HuH-7.5 (cell line): ENCODE measurements around the gene SPP1.
"Not testable (repeated sequence)": the region's sequence is repeated elsewhere in the genome, so short reads cannot be mapped to it uniquely, and the experiment has no call there.

ENCODE experiments used
- DNase-seq: peaks from one replicate; pipeline ENCODE4 v3.0.0; 2011; ENCODE audit warnings: low spot score

The SPP1 gene

GRCh38 chr4:87975466-87975865 is at the start of gene SPP1:
TSS of gene SPP1 (plus strand) at chr4:87975714. CDS start at chr4:87976896, 1,182 bp downstream.
- peak; percentile 6 for DNase-seq

DNA sequence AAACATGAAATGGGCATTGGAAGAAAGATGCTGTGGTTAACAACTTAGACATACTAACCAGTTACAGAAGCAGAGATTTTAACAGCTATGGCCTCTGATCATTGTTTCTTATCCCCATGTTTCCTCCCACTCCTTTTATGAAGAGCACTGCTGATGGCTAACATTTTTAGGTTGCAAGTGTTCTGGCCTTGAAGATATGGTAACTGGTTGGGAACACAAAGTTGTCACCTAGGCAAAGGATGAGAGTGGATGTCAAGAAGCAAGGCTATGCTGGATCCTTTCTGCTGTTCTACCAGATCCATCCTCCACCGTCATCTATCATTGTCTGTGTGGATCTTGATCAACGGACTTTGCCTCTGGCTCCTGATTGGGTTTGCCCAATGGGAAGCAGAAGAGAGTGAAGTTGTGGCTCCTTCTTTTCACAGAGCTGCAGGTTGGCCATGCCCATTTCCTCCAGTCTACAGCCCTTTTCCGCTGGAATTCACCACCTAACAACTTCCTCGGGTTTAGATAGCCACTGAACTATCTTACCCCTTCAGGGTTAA is 48.9 kb upstream of the SPP1 start:
- DNase-seq, result no peak

GRCh38 chr4:87930629-87931028 is 44.9 kb upstream of the SPP1 start:
- no peak for DNase-seq

GRCh38 chr4:87931932-87932331 is 43.6 kb upstream of the SPP1 start:
- DNase-seq, result no peak

DNA sequence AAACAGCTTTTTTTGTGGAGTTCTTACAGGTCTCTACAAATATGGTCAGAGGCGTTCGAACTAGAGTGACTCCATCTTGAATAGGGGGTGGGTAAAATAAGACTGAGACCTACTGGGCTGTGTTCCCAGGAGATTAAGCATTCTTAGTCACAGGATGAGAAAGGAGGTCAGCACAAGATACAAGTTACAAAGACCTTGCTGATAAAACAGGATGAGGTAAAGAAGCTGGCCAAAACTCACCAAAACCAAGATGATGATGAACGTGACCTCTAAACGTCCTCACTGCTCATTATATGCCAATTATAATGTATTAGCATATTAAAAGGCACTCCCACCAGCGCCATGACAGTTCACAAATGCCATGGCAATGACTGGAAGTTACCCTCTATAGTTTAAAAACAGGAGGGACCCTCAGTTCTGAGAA is 42.8 kb upstream of the SPP1 start:
- no peak for DNase-seq

GRCh38 chr4:87933337-87933736 is 42.2 kb upstream of the SPP1 start:
- no peak for DNase-seq

DNA sequence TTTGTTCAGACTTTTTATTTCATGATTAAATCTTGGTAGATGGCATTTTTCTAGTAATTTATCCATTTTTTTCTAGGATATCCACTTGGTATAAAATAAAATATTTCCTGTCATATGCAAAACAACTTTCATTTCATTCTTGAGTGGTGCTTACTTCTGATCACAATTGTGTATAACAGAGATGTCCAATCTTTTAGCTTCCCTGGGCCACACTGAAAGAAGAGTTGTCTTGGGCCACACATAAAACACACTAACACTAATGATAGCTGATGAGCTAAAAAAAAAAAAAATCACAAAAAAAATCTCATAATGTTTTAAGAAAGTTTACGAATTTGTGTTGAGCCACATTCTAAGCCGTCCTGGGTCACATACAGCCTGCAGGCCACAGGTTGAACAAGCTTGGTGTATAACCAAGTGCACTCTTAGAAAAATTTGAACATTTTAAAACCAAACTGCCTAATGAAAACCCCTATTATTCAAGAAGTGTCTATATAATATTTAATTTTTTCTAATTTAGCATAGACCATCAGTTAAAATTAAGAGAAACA is 41.3 kb upstream of the SPP1 start:
- DNase-seq, result no peak

- no peak for DNase-seq
These were observed 40.5 kb upstream of the SPP1 start for GRCh38 chr4:87934973-87935372.

- not testable (repeated sequence) for DNase-seq
These were observed 39.6 kb upstream of the SPP1 start for GRCh38 chr4:87935954-87936353.

GRCh38 chr4:87937523-87937922 is 38.0 kb upstream of the SPP1 start:
- no peak for DNase-seq

DNA sequence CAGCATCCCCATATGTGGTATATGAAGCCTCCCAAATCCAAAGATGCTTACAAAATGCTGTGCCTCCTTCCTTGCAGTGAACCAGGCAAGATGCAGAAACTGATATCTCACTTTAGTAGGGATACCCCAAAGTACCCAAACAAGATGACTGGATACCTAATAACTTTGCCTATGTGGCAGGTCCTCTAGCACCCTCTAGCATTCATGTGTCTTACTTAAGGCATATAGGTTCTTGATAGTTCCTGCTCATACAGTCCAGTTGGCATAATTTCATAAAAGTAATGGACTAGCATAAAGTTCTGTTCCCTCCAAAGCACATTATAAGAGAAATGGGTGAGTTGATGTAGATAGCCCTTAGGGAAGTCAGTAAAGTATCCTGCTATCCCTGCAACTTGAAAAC is 36.8 kb upstream of the SPP1 start:
- no peak for DNase-seq

- no peak for DNase-seq
These were observed 35.4 kb upstream of the SPP1 start for GRCh38 chr4:87939978-87940690.

DNA sequence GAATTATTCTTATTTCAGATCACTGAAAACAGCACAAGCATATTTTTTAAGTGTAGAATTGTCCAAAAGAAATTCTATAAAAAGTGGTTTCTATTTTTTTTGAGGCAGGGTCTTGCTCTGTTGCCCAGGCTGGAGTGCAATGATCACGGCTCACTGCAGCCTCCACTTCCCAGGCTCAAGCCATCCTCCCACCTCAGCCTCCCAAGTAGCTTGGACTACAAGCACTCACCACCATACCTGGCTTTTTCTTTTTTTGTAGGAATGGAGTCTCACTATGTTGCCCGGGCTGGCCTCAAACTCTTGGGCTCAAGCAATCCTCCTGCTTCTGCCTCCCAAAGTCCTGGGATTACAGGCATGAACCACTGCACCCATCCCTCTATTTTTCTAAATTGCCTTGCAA is 34.7 kb upstream of the SPP1 start:
- not testable (repeated sequence) for DNase-seq

DNA sequence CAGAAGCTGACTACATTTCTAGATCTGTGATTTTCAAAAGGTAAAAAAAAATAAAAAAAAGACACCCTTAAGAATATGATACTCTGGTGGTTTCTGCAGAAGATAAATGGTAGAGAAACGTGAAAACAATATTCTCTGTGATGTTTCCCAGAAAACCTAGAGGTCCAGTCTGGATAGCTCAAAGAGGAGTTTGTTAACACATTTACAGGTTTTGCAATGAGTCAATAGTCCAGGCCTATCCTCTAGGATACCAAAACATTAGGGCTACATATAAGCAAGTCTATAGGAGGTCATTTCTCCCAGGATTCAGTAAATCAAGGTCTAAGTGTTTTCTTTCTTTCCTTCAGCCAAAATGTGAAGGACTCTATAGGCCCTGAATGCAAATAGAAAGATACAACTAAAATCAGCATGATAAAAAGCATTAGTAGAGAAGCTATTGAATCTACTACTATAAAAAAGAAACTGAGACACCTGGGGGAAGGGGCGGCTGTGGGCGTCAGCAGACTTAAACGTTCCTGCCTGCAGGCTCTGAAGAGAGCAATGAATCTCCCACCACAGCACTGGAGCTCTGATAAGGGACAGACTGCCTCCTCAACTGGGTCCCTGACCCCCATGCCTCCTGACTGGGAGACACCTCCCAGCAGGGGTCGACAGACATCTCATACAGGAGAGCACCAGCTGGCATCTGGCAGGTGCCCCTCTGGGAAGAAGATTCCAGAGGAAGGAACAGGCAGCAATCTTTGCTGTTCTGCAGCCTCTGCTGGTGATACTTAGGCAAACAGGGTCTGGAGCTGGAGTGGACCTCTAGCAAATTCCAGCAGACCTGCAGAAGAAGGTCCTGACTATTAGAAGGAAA is 33.7 kb upstream of the SPP1 start:
- no peak for DNase-seq

- DNase-seq, result no peak
These were observed 31.8 kb upstream of the SPP1 start for GRCh38 chr4:87943660-87944149.

DNA sequence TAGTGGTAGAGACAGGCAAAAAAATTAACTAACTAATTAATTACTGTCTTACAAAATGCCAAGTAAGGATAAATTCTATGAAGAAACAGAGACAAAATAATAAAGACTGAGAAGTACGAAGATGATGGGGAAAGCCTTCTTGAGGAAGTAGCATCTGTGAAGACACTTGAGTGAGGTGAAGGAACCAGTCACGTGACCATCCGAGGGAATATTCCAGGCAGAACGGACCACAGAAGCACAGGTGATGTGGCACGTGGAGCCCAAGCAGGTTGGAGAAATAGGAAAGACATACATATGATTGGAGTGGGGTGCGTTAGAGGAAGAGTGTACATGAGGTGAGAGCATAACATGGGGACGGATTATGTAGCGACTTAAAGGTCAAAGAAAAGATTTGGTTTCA is 30.5 kb upstream of the SPP1 start:
- no peak for DNase-seq

- no peak for DNase-seq
These were observed 28.7 kb upstream of the SPP1 start for GRCh38 chr4:87946766-87947165.

GRCh38 chr4:87947381-87948160 is 27.9 kb upstream of the SPP1 start:
- no peak for DNase-seq

DNA sequence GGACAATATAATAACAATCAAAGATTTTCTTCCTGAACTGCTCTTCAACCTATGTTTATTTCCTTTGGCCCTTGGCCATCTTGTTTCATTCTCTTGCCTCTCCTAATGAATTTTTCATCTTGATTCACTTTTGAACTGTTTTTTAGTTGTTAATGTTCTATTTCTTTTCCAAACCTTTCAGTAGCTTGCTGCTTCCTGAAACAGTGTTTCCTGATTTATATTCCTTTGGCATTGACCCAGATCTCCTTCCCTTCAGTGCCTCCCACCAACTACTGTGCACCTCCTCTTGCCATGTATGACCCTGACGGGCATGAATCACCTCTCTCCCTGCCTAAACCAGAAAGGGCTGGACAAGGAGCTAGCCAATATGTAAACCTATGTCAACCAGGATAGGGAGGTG is 25.6 kb upstream of the SPP1 start:
- no peak for DNase-seq

- no peak for DNase-seq
These were observed 25.0 kb upstream of the SPP1 start for GRCh38 chr4:87950493-87950892.

GRCh38 chr4:87950936-87951511 is 24.5 kb upstream of the SPP1 start:
- DNase-seq, result no peak
